ENCODE measurements around the gene EN1. TPM values are rescaled to one million over a fixed set of nuclear protein-coding genes. Genes with fewer than 3 reads are reported as not detected.
A peak's percentile ranks its signal among the peaks of the same experiment; 100 is the strongest.

The EN1 gene
- total RNA-seq, 2 donors from 2014 or later = not detected

- peak; percentile 50 to 81 for TF ChIP-seq CTCF (IDR thresholded peaks at IDR 0.05)
- H3K4me1 ChIP-seq = peaks cover 0 to 7% of the 10 kb centered on the region in 2 donors
- H3K36me3 ChIP-seq = no peaks in the 10 kb centered on the region
- H3K27me3 ChIP-seq = no peaks in the 10 kb centered on the region
- no peak for DNase-seq (ENCODE audit: low spot score)
- no peaks in the 10 kb centered on the region for H3K9me3 ChIP-seq
- no peak overlapping the region for H3K4me3 ChIP-seq
- no peak overlapping the region for H3K27ac ChIP-seq
Observed at GRCh38 chr2:118881490-118882129, 34.2 kb upstream of the EN1 start.

GRCh38 chr2:118880501-118880900 lies 33.1 kb upstream of the EN1 start:
- Histone ChIP-seq H3K27ac (no peak overlapping the region), H3K27me3 (no peaks in the 10 kb centered on the region), H3K9me3 (no peaks in the 10 kb centered on the region), H3K36me3 (no peaks in the 10 kb centered on the region), H3K4me3 (no peak overlapping the region), H3K4me1 (peaks cover 0 to 7% of the 10 kb centered on the region in 2 donors)
- no peak for TF ChIP-seq CTCF (IDR thresholded peaks at IDR 0.05)
- DNase-seq (ENCODE audit: low spot score) = no peak

GRCh38 chr2:118878531-118879149 lies 31.2 kb upstream of the EN1 start:
- H3K27me3 ChIP-seq = no peaks in the 10 kb centered on the region
- DNase-seq (ENCODE audit: low spot score) = no peak

DNA sequence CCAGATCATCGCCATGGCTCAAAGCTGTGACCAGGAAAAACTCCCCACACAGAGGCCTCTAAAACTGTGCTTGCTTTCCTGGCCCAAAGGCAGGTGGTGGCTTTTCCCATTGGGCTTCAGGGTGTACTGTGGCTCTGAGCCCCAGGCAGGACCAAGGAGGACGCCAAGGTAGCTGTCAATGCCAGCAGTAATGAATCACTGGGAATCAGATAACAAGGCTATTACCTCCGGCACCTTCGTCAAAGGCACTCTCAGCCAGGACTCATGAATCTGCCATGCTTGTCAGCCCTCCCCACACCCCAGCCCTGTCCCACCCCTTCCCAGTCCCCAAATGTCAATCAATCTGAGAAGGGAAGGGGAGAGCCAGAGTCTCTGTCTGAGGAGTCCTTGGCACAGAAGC lies 27.9 kb upstream of the EN1 start:
- no peaks in the 10 kb centered on the region for H3K9me3 ChIP-seq
- DNase-seq (ENCODE audit: low spot score) = no peak
- TF ChIP-seq CTCF (IDR thresholded peaks at IDR 0.05) = no peak
- H3K27ac ChIP-seq = no peak overlapping the region
- H3K27me3 ChIP-seq = no peaks in the 10 kb centered on the region
- H3K4me3 ChIP-seq = no peak overlapping the region
- no peaks in the 10 kb centered on the region for H3K36me3 ChIP-seq
- H3K4me1 ChIP-seq = no peaks in the 10 kb centered on the region

More at GRCh38 chr2:118878531-118879149, 31.2 kb upstream of the EN1 start:
- H3K4me1 ChIP-seq = peaks cover 0 to 7% of the 10 kb centered on the region in 2 donors
- H3K36me3 ChIP-seq = no peaks in the 10 kb centered on the region
- H3K9me3 ChIP-seq = no peaks in the 10 kb centered on the region
- no peak overlapping the region for H3K27ac ChIP-seq
- no peak overlapping the region for H3K4me3 ChIP-seq
- no peak for TF ChIP-seq CTCF (IDR thresholded peaks at IDR 0.05)

DNA sequence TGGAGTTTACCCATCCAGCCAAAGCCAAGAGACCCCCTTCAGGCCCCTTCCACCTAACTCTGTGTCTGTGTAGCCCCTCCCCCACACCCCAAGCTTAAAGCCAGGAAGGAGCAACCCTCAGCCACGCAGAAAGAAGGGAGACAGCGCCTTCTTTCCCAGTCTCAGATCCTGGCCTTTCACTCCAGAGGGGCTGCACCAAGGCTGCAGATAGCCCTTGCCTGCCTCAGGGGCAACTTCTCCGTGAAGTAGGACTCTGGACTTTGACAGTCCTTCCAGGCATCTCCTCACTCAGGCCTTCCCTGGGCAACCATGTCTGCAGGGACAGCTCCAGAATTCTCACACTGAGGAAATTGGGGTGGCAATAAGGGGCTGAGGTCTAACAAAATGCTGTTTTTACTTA lies 26.9 kb upstream of the EN1 start:
- H3K9me3 ChIP-seq = no peaks in the 10 kb centered on the region
- no peak for TF ChIP-seq CTCF (IDR thresholded peaks at IDR 0.05)
- no peak overlapping the region for H3K27ac ChIP-seq
- DNase-seq (ENCODE audit: low spot score) = no peak
- no peaks in the 10 kb centered on the region for H3K27me3 ChIP-seq
- H3K4me3 ChIP-seq = no peak overlapping the region
- H3K36me3 ChIP-seq = no peaks in the 10 kb centered on the region
- no peaks in the 10 kb centered on the region for H3K4me1 ChIP-seq

All from right atrium auricular region (tissue), 2 donors.